Ascending aorta (tissue), 2 donors: ENCODE measurements around the gene UGT1A6. TPM values are rescaled to one million over a fixed set of nuclear protein-coding genes. Genes with fewer than 3 reads are reported as not detected.

Source experiments
- DNase-seq, 2 donors: peaks; one replicate each; pipeline ENCODE4 v3.0.0-alpha.2; 2019; ENCODE audit warnings: low spot score in 2 of 2
- H3K27ac ChIP-seq, 2 donors: fragments of 200-600 bp; sonication (generic); one replicate each; pipeline ENCODE4 v1.5.1; 2016 to 2017; ENCODE audit warnings: mild to moderate bottlenecking in 1 of 2
- H3K27me3 ChIP-seq: fragments of 200-600 bp; sonication (generic); one replicate; pipeline ENCODE4 v1.5.1; 2017
- H3K36me3 ChIP-seq, 2 donors: fragments of 200-600 bp; sonication (generic); one replicate each; pipeline ENCODE4 v1.5.1; 2016
- H3K4me1 ChIP-seq, 2 donors: fragments of 200-600 bp; sonication (generic); one replicate each; pipeline ENCODE4 v1.5.1; 2016 to 2017; ENCODE audit warnings: mild to moderate bottlenecking in 1 of 2
- H3K4me3 ChIP-seq, 2 donors: fragments of 200-600 bp; sonication (generic); one replicate each; pipeline ENCODE4 v1.5.1; 2016 to 2017; ENCODE audit warnings: mild to moderate bottlenecking in 1 of 2
- H3K9me3 ChIP-seq, 2 donors: fragments of 200-600 bp; sonication (generic); one replicate each; pipeline ENCODE4 v1.5.1; 2016
- CTCF ChIP-seq, 3 experiments: fragments of 200-600 bp in 2 of 3; fragments of 450-650 bp in 1 of 3; sonication (generic) in 2 of 3; IDR thresholded peaks; one replicate each; pipeline ENCODE4 v1.5.1; 2016 to 2019; ENCODE audit warnings: antibody characterized with exemption in 3 of 3, mild to moderate bottlenecking in 1 of 3, moderate library complexity in 1 of 3
- intact Hi-C: fragments of 100-400 bp; cut with DNase I; formaldehyde crosslinking; loops from one replicate; pipeline ENCODE4 v1.15.1; 2023
- total RNA-seq: library from RNA; depleted of rRNA; stranded (reverse); fragments of >200 nt; gene quantifications from one replicate; pipeline ENCODE4 v1.1.0, GENCODE V29; 2016

The UGT1A6 gene
- total RNA-seq, 1 donor from 2014 or later, result 10.6 TPM

- intact Hi-C loops, result no loop called here
- no peak for DNase-seq
- TF ChIP-seq CTCF (IDR thresholded peaks at IDR 0.05), result no peak
- H3K36me3 ChIP-seq, result no peaks in the 10 kb centered on the region
- H3K9me3 ChIP-seq, result no peaks in the 10 kb centered on the region
- peaks cover 0 to 3% of the 10 kb centered on the region in 2 donors for H3K4me1 ChIP-seq
- no peak overlapping the region for H3K27ac ChIP-seq
- H3K27me3 ChIP-seq, result no peaks in the 10 kb centered on the region
- no peak overlapping the region for H3K4me3 ChIP-seq
Observed at GRCh38 chr2:233702238-233702637, 9.5 kb downstream of the UGT1A6 start.

GRCh38 chr2:233705911-233706506 lies 13.3 kb downstream of the UGT1A6 start:
- no peak overlapping the region for H3K4me3 ChIP-seq
- no peaks in the 10 kb centered on the region for H3K36me3 ChIP-seq
- no peaks in the 10 kb centered on the region for H3K9me3 ChIP-seq
- intact Hi-C loops, result no loop called here
- H3K4me1 ChIP-seq, result no peaks in the 10 kb centered on the region
- H3K27ac ChIP-seq, result no peak overlapping the region
- DNase-seq, result no peak
- no peaks in the 10 kb centered on the region for H3K27me3 ChIP-seq
- TF ChIP-seq CTCF (IDR thresholded peaks at IDR 0.05), result no peak

GRCh38 chr2:233706720-233707119 lies 14.0 kb downstream of the UGT1A6 start:
- Histone ChIP-seq H3K36me3 (no peaks in the 10 kb centered on the region), H3K4me1 (no peaks in the 10 kb centered on the region), H3K27ac (no peak overlapping the region), H3K4me3 (no peak overlapping the region), H3K9me3 (no peaks in the 10 kb centered on the region), H3K27me3 (no peaks in the 10 kb centered on the region)
- no peak for DNase-seq
- intact Hi-C loops, result no loop called here
- no peak for TF ChIP-seq CTCF (IDR thresholded peaks at IDR 0.05)

- Histone ChIP-seq H3K9me3 (no peaks in the 10 kb centered on the region), H3K27me3 (no peaks in the 10 kb centered on the region), H3K4me3 (no peak overlapping the region), H3K36me3 (no peaks in the 10 kb centered on the region), H3K27ac (no peak overlapping the region), H3K4me1 (no peaks in the 10 kb centered on the region)
- no peak for DNase-seq
- no peak for TF ChIP-seq CTCF (IDR thresholded peaks at IDR 0.05)
- intact Hi-C loops, result no loop called here
Observed at GRCh38 chr2:233707940-233708644, 15.4 kb downstream of the UGT1A6 start.

- Histone ChIP-seq H3K36me3 (no peaks in the 10 kb centered on the region), H3K4me1 (no peaks in the 10 kb centered on the region), H3K27me3 (no peaks in the 10 kb centered on the region), H3K27ac (no peak overlapping the region), H3K4me3 (no peak overlapping the region), H3K9me3 (no peaks in the 10 kb centered on the region)
- TF ChIP-seq CTCF (IDR thresholded peaks at IDR 0.05), result no peak
- DNase-seq, result no peak
- intact Hi-C loops, result no loop called here
Observed at GRCh38 chr2:233708942-233709341, 16.3 kb downstream of the UGT1A6 start.
